HL-60 (cell line): ENCODE results near the gene NAA38.

Experiments
- POLR2AphosphoS5 ChIP-seq: IDR thresholded peaks from 2 replicates; pipeline ENCODE4 v1.6.1; 2012; ENCODE audit warnings: low read depth
- REST ChIP-seq: IDR thresholded peaks from 2 replicates; pipeline ENCODE4 v1.6.1; 2012; ENCODE audit warnings: low read depth; ENCODE audit not compliant: insufficient replicate concordance
- TF ChIP-seq, protein P1 (sequence below): IDR thresholded peaks from one replicate; pipeline ENCODE4 v1.5.1; 2011; ENCODE audit warnings: low read length, control low read depth, inconsistent platforms; ENCODE audit not compliant: insufficient read depth

- TF ChIP-seq, protein P1, sequence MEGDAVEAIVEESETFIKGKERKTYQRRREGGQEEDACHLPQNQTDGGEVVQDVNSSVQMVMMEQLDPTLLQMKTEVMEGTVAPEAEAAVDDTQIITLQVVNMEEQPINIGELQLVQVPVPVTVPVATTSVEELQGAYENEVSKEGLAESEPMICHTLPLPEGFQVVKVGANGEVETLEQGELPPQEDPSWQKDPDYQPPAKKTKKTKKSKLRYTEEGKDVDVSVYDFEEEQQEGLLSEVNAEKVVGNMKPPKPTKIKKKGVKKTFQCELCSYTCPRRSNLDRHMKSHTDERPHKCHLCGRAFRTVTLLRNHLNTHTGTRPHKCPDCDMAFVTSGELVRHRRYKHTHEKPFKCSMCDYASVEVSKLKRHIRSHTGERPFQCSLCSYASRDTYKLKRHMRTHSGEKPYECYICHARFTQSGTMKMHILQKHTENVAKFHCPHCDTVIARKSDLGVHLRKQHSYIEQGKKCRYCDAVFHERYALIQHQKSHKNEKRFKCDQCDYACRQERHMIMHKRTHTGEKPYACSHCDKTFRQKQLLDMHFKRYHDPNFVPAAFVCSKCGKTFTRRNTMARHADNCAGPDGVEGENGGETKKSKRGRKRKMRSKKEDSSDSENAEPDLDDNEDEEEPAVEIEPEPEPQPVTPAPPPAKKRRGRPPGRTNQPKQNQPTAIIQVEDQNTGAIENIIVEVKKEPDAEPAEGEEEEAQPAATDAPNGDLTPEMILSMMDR = no peak
- TF ChIP-seq POLR2AphosphoS5 = no peak
- TF ChIP-seq REST = no peak
Observed at GRCh38 chr17:7841915-7842379, 15.4 kb downstream of the NAA38 start.
